Frontal cortex (tissue), 4 donors: ENCODE data around the gene ATP7B. TPM values are rescaled to one million over a fixed set of nuclear protein-coding genes. Genes with fewer than 3 reads are reported as not detected.

Experiments
- DNase-seq, 2 donors: peaks; one replicate each; pipeline ENCODE4 v3.0.0; 2012; ENCODE audit warnings: low spot score in 2 of 2
- FAIRE-seq: peaks from 2 replicates; lab custom pipeline; 2012; peaks lifted over from hg19 to GRCh38; lab: Jason Lieb, UNC
- total RNA-seq: library from RNA; depleted of rRNA; stranded (reverse); fragments of >200 nt; gene quantifications from one replicate; pipeline ENCODE4 v1.2.3, GENCODE V29; 2014
- donor health status: control.
- donor health status: control.
- donor health status: control.

Gene ATP7B
- total RNA-seq, 1 donor from 2014 or later: 7.3 TPM

DNA sequence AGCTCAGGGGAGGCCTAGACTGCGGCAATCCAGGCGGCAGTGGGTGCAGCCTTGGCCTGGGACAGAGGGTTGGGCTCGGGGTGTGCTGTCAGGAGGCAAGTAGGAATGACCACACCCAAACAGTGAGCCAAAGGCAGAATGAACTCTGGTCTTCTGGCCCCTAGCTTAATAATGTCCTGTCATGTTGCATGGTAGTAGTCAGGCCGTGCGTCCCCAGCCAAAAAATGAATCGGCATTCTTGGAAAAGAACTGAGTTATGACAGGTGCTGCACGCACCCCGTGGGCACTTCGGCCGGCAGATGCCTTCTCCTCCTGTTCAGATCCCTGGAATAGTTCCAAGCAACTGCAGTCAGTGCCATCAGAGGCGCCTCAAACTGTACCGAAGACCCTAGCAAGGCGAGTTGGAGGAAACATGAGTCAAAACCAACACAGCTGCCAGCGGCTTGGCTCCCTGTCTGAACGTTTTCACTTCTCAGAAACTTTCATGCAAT, 55.9 kb downstream of the ATP7B start:
- no peak for DNase-seq
- FAIRE-seq: no peak

DNA sequence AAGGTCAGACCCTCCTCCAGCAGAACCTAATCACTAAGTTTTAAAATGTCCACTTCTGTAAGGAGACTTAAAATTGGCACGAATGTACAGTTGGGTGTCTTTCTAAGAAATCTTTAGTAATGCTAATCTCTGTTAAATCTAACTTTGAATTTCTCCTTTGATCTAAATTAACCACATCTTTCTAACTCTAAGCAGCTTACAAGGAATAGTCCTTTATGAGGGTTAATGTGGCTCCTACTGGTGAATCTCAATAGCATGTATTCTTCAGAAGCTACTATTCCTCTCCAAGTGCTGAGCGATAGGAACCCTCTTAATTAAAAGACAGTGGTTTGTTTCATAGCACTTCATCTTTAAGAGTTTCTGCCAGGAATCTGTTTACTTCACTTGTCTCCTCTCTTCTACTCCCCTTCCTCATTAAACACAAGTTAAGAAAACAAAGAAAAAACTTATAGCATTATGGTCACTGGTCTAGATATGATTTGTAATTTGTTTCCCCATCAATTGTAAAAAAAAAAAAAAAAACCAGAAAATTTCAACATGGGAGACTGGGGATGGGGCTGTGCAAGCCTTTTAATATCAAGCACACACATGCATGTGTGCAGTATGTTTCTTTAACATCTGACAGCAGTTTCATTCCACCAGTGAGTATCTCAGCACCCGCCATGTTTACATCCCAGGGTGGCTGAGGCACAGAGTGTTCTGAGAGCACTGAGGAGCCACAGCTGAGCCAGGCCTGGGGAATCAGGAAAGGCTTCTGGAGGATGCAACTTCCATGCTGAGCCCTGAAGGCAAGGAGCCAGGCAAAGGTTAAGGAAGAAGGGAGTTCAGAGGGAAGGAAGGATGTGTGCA, 57.7 kb downstream of the ATP7B start:
- no peak for DNase-seq
- no peak for FAIRE-seq

GRCh38 chr13:51950722-51951121, 60.5 kb downstream of the ATP7B start:
- DNase-seq (no peak), FAIRE-seq (no peak)

- FAIRE-seq (no peak), DNase-seq (no peak)
Observed at GRCh38 chr13:51946163-51946669, 65.0 kb downstream of the ATP7B start.

DNA sequence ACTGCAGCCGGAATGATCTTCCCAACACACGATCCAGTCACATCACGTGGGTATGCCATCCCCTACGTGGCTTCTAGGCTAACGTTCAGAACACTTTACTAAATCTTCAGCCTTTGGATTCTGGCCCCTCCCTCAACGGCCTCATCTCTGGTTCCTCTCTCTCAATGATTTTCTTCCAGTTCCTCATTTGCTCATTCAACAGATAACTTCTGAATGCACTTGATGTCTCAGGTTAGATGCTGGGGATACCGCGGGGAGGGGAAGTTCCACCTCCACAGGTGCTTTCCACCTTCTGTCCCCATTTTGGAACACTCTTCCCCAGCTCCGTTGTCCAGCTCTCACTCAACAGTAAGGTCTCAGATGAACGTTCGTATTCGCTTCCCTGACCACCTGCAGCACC, 66.1 kb downstream of the ATP7B start:
- no peak for FAIRE-seq

DNA sequence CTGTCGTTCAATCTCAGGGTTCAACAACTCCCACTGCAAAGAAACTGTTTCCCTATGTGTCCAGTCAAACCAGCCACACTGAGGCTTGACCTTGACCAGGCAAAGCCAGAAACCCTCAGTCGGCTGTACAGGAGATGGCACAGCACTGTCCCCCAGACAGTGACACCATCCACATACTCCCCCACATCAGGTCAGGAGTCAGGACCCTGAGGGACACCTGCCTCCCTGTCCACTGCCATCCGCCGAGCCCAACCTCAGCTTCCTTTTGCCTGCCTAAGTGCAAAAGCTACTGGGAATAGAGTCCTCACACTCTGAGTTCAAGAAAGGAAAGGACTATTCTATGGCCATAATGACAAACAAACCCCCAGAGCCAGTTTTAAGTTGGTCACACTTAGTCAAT, 66.8 kb downstream of the ATP7B start:
- no peak for FAIRE-seq

More for the DNA sequence above, 66.1 kb downstream of the ATP7B start:
- DNase-seq: no peak

DNA sequence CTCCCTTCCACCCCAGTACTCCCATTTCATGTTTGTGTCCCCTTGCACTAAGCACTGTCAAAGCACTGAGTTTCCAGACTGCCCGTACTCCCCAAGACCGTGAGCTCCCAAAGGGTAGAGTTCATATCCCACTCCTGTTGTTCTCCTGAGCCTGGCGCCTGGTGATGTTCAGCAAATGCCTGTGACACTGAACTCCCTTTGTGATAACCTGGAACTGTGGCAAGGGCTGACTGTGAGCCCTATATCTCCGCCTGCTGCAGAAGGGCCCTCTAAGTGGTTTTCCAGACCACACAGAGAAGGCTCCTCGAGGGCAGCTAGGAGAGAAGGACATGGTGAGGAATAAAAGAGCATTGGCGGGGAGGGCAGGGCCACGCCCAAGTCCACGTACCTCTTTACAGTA, 67.5 kb downstream of the ATP7B start:
- FAIRE-seq (no peak), DNase-seq (no peak)

More for the DNA sequence above, 66.8 kb downstream of the ATP7B start:
- DNase-seq: no peak

- DNase-seq: no peak
- no peak for FAIRE-seq
Observed at GRCh38 chr13:51942189-51942588, 69.1 kb downstream of the ATP7B start.

DNA sequence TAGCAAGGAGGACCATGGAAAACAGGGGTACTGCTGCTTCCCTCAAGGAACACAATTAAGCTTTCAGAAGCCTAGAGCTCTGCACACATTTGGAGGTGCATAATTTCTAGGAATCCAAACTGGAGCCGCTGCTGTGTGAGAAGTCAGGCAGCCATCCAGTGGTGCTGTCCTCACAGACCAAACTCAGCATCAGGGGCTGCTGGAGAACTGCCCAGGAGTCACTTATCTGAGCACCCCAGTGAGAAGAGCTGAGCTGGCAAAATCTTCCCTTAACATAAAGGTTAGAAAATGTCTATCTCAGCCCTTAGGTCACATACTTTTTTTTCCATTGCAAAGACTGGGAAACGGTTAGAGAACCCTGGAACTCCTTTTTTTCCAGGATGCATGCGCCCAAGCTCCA, 72.8 kb downstream of the ATP7B start:
- FAIRE-seq (no peak), DNase-seq (no peak)

DNA sequence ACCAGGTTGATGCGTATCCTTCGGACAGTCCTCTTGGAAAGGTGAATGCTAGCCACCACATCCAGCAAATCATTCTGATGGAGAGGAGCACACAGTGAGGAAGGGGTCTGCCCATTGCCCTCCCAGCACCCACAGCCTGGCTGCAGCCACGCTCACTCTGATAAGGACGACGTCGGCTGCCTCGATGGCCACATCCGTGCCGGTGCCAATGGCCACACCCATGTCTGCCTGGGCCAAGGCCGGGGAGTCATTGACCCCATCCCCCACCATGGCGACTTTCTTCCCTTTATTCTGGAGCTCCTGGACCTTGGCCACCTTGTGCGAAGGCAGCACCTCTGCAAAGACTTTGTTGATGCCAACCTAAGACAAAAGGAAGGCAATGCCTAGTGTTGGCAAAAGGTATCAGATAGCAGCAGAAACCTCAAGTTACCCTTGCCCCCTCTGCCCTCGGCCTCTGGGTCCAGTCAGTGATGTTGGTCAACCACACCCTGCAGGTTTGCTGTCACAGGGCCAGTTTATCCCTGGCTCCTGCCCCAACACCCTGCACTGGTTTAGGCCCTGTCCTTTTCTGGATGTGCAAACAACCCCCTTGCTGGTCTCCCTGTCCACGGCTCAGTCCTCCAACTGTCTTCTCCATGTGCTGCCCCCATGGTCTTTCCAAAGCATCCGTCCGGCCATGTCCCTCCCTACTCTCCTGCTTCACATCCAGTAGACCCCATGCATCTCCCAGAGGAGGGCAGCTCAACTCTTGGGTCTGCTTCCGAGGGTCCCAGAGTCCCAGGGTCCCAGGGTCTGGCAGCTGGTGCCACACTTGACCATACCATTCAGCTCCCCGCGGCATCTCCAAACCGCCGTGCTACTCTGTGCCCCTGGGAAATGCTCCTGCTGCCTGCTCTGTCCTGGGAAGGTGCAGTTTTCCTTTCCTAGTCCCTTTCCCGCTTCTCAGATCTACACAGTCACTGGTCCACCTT, 73.6 kb downstream of the ATP7B start:
- no peak for FAIRE-seq
- DNase-seq: no peak

DNA sequence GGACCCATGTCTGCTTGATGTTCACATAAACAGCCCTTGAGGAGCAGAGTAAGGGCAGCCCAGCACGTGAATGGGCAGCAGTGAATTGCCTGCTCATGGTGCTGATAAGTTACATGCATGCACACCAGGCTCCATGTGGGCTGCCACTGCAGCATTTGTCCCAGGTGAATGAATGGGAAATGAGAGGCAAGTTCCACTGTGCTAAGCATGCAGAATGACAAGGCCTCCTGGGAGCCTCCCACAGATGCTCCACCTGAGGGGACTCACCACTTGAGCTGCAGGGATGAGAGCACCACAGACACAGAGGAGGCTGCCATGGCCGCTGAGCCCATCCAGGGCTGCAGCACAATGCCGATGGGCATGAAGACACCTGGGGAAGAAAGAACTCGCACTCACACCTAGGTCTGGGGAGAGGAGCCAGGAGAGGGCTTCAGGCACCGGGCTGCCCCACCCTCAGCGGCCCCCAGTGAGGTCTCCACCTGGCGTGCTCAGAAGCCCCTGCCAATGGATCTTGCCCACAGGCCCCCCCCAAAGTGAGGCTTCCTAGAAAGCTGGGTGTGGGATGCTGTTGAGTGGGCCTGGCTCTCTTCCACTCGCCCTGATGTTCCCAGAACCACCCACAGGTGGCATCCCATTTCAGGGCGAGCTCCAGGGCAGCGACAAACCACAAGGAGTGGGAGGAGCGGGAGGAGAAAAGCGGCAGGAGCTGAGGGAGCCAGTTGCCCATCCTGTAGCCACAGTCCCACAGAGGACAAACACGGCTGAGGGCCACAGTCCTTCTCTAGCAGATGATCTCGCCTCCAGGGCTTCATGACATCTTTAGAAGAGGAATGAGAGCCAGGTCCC, 75.7 kb downstream of the ATP7B start:
- DNase-seq (peak in 1 of 2 donors; percentile 37), FAIRE-seq (no peak)

- no peak for FAIRE-seq
- no peak for DNase-seq
Observed at GRCh38 chr13:51934461-51935087, 76.7 kb downstream of the ATP7B start.

DNA sequence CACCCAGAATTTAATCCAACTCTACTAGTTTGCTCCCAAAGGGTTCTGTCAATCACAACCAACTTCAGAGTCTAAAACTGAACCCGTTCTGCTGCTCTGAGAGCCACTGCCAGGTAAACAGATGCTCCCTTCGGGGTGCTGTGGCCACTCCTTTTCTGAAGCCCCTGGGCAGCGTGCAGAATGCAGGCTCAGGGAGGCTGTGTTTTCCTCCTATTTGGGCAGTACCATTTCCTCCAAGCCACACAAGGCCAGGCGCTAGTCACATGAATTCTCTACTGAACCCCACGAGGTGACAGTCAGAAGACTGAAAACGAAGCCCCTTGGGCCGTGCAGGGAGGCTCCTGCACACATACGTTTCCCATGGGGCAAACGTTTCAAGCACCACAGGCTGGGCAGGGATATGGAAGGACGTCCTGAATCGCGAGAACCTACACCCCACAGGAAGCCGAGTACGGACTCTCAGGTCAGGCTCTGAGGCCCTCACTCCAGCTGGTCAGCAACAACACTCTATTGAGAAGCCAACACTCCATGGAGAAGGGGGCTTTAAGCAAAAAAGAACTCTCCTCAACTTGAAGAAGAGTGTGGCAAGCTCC, 77.7 kb downstream of the ATP7B start:
- no peak for DNase-seq
- FAIRE-seq: no peak

- FAIRE-seq (no peak), DNase-seq (no peak)
Observed at GRCh38 chr13:51932231-51932630, 79.0 kb downstream of the ATP7B start.

GRCh38 chr13:51931606-51932005, 79.6 kb downstream of the ATP7B start:
- no peak for DNase-seq
- FAIRE-seq: no peak

DNA sequence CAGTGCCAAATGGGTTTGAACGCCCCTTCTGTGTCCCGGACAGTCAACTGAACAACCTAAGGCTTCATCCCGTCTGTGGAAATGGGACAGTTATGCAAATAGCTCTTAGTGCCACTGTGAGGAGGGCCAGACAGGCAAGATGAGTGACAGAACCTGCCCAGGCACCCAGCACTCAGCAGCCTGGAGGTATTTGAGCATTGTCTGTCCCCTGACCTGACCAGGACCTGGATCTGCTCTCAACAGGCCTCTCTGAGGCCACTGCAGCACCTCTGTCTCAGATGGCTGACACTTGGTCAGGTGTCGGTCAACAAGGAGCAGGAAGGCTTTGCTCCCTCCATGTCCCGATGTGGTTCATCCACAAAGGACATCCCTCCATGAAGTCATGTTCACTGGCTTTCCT, 81.6 kb downstream of the ATP7B start:
- FAIRE-seq (no peak), DNase-seq (no peak)

GRCh38 chr13:51928231-51928630, 83.0 kb downstream of the ATP7B start:
- FAIRE-seq: no peak
- DNase-seq: no peak

DNA sequence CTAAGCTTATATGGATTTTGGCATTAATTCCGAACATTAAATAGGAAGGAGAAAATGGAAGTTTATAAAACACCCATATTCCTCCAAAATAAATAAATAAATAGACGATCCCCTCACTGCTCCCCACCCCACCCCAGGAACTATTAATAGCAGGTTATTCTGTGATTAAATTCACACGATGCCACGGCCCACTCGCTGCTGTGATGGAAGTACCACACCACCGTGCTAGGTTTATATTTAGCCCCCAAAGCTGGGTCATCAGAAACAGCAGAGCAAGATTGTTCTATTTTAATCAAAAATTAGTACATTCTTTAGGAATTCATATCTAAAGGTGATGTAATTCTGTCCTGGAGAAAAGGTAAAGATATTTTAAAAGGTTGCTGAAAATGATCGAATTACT, 84.1 kb downstream of the ATP7B start:
- DNase-seq (no peak), FAIRE-seq (no peak)

DNA sequence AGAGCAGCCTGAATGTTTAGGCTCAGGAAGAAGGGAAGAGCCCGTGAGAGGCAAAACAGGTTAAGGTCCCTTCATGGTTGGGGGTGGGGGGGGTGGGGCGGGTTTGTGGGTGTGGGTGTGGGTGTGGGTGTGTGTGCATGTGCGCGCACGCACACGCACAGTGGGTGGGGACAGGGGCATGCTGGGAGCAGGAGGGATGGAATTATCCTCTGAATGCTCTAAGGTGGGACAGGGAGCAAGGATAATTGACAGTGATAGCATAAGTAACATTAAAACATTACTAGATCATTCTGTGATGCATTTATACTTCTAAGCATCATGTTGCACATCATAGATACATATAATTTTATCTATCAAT, 84.7 kb downstream of the ATP7B start:
- FAIRE-seq (no peak), DNase-seq (no peak)
